Fibroblast of lung (primary cell): ENCODE measurements around the gene ACVR1B.

Experiments used
- CTCF ChIP-seq, 2 donors: IDR thresholded peaks in 1 of 2; conservative IDR thresholded peaks in 1 of 2; 1 replicate in 1 of 2; 2 replicates in 1 of 2; pipeline ENCODE4 v1.5.1; 2011 to 2012; ENCODE audit warnings: low read length in 2 of 2, control low read depth in 1 of 2, inconsistent platforms in 1 of 2, low read depth in 1 of 2, mild to moderate bottlenecking in 1 of 2
- EZH2 ChIP-seq: IDR thresholded peaks from 2 replicates; pipeline ENCODE4 v1.5.1; 2012; ENCODE audit warnings: low read length, control low read depth, mild to moderate bottlenecking; ENCODE audit errors: missing control alignments

- TF ChIP-seq CTCF (conservative IDR thresholded peaks at IDR 0.05 in 1 of 2, IDR thresholded peaks at IDR 0.05 in 1 of 2; ENCODE audit: low read depth in 1 of 2, low read length in 2 of 2) (no peak), EZH2 (no peak)
Measured at GRCh38 chr12:51958542-51958941, 7.0 kb downstream of the ACVR1B start.
